ENCODE measurements around the gene THRB.

DNA sequence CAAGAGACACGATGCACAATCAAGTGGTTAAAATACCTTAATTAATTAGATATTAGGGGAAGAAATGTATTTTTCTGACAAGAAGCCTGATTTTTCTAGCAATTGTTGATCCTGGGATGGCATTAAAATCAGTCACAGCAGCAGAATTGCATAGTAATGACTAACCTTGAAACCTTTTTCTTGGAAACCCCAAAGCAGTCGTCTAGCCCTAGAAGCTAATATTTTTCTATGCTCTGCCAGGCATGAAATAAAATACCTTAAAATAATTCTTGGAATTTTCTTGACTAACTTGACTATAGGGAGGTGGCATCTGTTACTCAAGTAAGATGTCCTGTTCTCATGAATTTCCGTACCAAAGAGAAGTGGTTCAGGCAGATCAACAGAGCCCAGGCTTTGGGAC, 204.1 kb downstream of the THRB start:
- TF ChIP-seq, protein P1, sequence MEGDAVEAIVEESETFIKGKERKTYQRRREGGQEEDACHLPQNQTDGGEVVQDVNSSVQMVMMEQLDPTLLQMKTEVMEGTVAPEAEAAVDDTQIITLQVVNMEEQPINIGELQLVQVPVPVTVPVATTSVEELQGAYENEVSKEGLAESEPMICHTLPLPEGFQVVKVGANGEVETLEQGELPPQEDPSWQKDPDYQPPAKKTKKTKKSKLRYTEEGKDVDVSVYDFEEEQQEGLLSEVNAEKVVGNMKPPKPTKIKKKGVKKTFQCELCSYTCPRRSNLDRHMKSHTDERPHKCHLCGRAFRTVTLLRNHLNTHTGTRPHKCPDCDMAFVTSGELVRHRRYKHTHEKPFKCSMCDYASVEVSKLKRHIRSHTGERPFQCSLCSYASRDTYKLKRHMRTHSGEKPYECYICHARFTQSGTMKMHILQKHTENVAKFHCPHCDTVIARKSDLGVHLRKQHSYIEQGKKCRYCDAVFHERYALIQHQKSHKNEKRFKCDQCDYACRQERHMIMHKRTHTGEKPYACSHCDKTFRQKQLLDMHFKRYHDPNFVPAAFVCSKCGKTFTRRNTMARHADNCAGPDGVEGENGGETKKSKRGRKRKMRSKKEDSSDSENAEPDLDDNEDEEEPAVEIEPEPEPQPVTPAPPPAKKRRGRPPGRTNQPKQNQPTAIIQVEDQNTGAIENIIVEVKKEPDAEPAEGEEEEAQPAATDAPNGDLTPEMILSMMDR (IDR thresholded peaks at IDR 0.05) = no peak
- TF ChIP-seq POLR2AphosphoS5 (IDR thresholded peaks at IDR 0.05) (no peak), POLR2A (IDR thresholded peaks at IDR 0.05) (no peak)
